GM19328 (cell line): ENCODE results near the gene EED.
A peak's percentile ranks its signal among the peaks of the same experiment; 100 is the strongest.

Experiments used
- ATAC-seq: cut with Tn5 transposase; IDR thresholded peaks from one replicate; pipeline ENCODE4 v1.9.1; 2021; ENCODE audit warnings: mild to moderate bottlenecking, moderate library complexity; ENCODE audit not compliant: unreplicated experiment

Gene EED

GRCh38 chr11:86246293-86246675 lies 1.7 kb downstream of the EED start:
- no peak for ATAC-seq

GRCh38 chr11:86247608-86248007 lies 3.1 kb downstream of the EED start:
- ATAC-seq, result no peak

- no peak for ATAC-seq
Measured at GRCh38 chr11:86248609-86249008, 4.1 kb downstream of the EED start.

GRCh38 chr11:86249307-86250098 lies 5.0 kb downstream of the EED start:
- no peak for ATAC-seq

GRCh38 chr11:86251345-86251744 lies 6.8 kb downstream of the EED start:
- no peak for ATAC-seq

- ATAC-seq, result peak; percentile 87
Measured at GRCh38 chr11:86255896-86256295, 11.3 kb downstream of the EED start.

GRCh38 chr11:86256608-86257007 lies 12.1 kb downstream of the EED start:
- no peak for ATAC-seq

GRCh38 chr11:86257446-86257845 lies 12.9 kb downstream of the EED start:
- no peak for ATAC-seq

GRCh38 chr11:86259730-86260129 lies 15.2 kb downstream of the EED start:
- ATAC-seq, result no peak

- no peak for ATAC-seq
Measured at GRCh38 chr11:86261328-86261727, 16.8 kb downstream of the EED start.

GRCh38 chr11:86262387-86262786 lies 17.8 kb downstream of the EED start:
- ATAC-seq, result no peak

- no peak for ATAC-seq
Measured at GRCh38 chr11:86264649-86265048, 20.1 kb downstream of the EED start.

- ATAC-seq, result no peak
Measured at GRCh38 chr11:86265194-86265593, 20.6 kb downstream of the EED start.

- ATAC-seq, result no peak
Measured at GRCh38 chr11:86269645-86270044, 25.1 kb downstream of the EED start.

- ATAC-seq, result no peak
Measured at GRCh38 chr11:86274503-86274902, 29.9 kb downstream of the EED start.

GRCh38 chr11:86274999-86275398 lies 30.4 kb downstream of the EED start:
- no peak for ATAC-seq

GRCh38 chr11:86275493-86276370 lies 31.2 kb downstream of the EED start:
- no peak for ATAC-seq

- ATAC-seq, result no peak
Measured at GRCh38 chr11:86277741-86278140, 33.2 kb downstream of the EED start.

GRCh38 chr11:86278226-86278625 lies 33.7 kb downstream of the EED start:
- ATAC-seq, result no peak

GRCh38 chr11:86279747-86280146 lies 35.2 kb downstream of the EED start:
- no peak for ATAC-seq

GRCh38 chr11:86287468-86287796 lies 42.9 kb downstream of the EED start:
- no peak for ATAC-seq

- ATAC-seq, result no peak
Measured at GRCh38 chr11:86288776-86289507, 44.4 kb downstream of the EED start.
